HepG2 (cell line): ENCODE data around the gene CAPZB. TPM values are rescaled to one million over a fixed set of nuclear protein-coding genes. Genes with fewer than 3 reads are reported as not detected.
A peak's percentile ranks its signal among the peaks of the same experiment; 100 is the strongest.

Source experiments
- ATF6 ChIP-seq: sonication (generic); formaldehyde crosslinking; conservative IDR thresholded peaks from 2 replicates; pipeline ENCODE4 v1.4.0; 2020; ENCODE audit warnings: missing genetic modification reagents
- CTCF ChIP-seq: sonication (generic); formaldehyde crosslinking; IDR thresholded peaks from 2 replicates; pipeline ENCODE4 v1.5.0; 2020; ENCODE audit warnings: mild to moderate bottlenecking, missing genetic modification reagents, moderate library complexity
- GABPB1 ChIP-seq: IDR thresholded peaks from 2 replicates; pipeline ENCODE4 v1.6.1; 2016; ENCODE audit warnings: mild to moderate bottlenecking, missing genetic modification reagents, moderate library complexity, missing compliant biosample characterization
- MAFF ChIP-seq: IDR thresholded peaks from 2 replicates; pipeline ENCODE4 v1.6.1; 2011; ENCODE audit warnings: low read depth, low read length, improper control_type of control experiment
- MEF2D ChIP-seq: sonication (generic); formaldehyde crosslinking; IDR thresholded peaks from 2 replicates; pipeline ENCODE4 v1.5.1; 2020; ENCODE audit warnings: mild to moderate bottlenecking, missing genetic modification reagents
- MYC ChIP-seq: sonication (generic); formaldehyde crosslinking; IDR thresholded peaks from 2 replicates; pipeline ENCODE4 v1.9.0; 2021; ENCODE audit warnings: missing genetic modification reagents, borderline replicate concordance
- ZBTB38 ChIP-seq: sonication (generic); formaldehyde crosslinking; IDR thresholded peaks from 2 replicates; pipeline ENCODE4 v1.5.1; 2020; ENCODE audit warnings: mild to moderate bottlenecking, missing genetic modification reagents
- ZNF550 ChIP-seq: sonication (generic); formaldehyde crosslinking; IDR thresholded peaks from 2 replicates; pipeline ENCODE4 v1.4.0; 2020; ENCODE audit warnings: mild to moderate bottlenecking, missing genetic modification reagents, borderline replicate concordance
- ZNF687 ChIP-seq: sonication (generic); formaldehyde crosslinking; IDR thresholded peaks from 2 replicates; pipeline ENCODE4 v1.5.1; 2020; ENCODE audit warnings: mild to moderate bottlenecking, missing genetic modification reagents, moderate library complexity
- polyA plus RNA-seq, 8 experiments: library from polyadenylated mRNA; depleted of rRNA in 3 of 8; stranded (reverse) in 7 of 8; unstranded in 1 of 8; fragments of >200 nt; fragmentation: Illumina TruSeq in 4 of 8; extraction: Trizol in 4 of 8; gene quantifications; 2 replicates each; pipeline versions ENCODE4 v1.2.1 to v1.2.3, GENCODE V29; 2011 to 2016; ENCODE audit warnings: low read depth in 4 of 8, missing spikeins in 1 of 8, mixed read lengths in 1 of 8; ENCODE audit not compliant: insufficient read depth in 1 of 8
- total RNA-seq, 5 experiments: library from RNA; depleted of rRNA; stranded (reverse); fragments of >200 nt; fragmentation: Illumina TruSeq; extraction: Trizol; gene quantifications; 2 replicates each; pipeline ENCODE4 v1.2.3, GENCODE V29; 2016; ENCODE audit warnings: low read depth in 1 of 5
- TF ChIP-seq, protein P1 (sequence below): sonication (generic); formaldehyde crosslinking; IDR thresholded peaks from 2 replicates; pipeline ENCODE4 v1.4.0; 2020; ENCODE audit warnings: mild to moderate bottlenecking, missing genetic modification reagents, borderline replicate concordance

CAPZB gene
- total and polyA plus RNA-seq, 2 of the 13 experiments (the other 11 are each of a cell fraction or from before 2014, with no cell fraction given): 58.9 to 76.9 TPM

DNA sequence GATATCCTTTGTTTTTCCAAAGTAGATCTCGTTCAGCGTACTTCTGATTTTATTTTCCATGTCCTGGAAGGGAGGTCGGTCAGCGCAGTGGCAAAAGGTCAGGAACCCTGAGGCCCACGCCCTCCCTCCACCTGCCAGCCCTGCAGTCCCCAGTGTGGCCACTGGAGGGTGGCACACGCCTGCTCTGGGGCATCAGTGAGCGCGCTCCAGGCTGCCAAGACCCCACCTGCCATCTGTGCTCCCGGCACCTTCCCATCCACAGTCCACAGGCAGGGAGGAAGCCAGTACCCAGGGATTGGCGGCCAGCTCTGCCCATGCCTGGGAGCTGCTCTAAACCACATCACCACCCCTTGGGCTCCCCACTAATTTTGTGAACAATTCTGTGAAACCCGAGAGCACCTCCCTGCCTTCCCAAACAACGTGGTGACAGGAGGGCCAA, 140.9 kb downstream of the CAPZB start (continued):
- TF ChIP-seq CTCF (CRISPR knock-in tag): peak; percentile 95
- no peak for TF ChIP-seq MEF2D
- TF ChIP-seq, protein P1, sequence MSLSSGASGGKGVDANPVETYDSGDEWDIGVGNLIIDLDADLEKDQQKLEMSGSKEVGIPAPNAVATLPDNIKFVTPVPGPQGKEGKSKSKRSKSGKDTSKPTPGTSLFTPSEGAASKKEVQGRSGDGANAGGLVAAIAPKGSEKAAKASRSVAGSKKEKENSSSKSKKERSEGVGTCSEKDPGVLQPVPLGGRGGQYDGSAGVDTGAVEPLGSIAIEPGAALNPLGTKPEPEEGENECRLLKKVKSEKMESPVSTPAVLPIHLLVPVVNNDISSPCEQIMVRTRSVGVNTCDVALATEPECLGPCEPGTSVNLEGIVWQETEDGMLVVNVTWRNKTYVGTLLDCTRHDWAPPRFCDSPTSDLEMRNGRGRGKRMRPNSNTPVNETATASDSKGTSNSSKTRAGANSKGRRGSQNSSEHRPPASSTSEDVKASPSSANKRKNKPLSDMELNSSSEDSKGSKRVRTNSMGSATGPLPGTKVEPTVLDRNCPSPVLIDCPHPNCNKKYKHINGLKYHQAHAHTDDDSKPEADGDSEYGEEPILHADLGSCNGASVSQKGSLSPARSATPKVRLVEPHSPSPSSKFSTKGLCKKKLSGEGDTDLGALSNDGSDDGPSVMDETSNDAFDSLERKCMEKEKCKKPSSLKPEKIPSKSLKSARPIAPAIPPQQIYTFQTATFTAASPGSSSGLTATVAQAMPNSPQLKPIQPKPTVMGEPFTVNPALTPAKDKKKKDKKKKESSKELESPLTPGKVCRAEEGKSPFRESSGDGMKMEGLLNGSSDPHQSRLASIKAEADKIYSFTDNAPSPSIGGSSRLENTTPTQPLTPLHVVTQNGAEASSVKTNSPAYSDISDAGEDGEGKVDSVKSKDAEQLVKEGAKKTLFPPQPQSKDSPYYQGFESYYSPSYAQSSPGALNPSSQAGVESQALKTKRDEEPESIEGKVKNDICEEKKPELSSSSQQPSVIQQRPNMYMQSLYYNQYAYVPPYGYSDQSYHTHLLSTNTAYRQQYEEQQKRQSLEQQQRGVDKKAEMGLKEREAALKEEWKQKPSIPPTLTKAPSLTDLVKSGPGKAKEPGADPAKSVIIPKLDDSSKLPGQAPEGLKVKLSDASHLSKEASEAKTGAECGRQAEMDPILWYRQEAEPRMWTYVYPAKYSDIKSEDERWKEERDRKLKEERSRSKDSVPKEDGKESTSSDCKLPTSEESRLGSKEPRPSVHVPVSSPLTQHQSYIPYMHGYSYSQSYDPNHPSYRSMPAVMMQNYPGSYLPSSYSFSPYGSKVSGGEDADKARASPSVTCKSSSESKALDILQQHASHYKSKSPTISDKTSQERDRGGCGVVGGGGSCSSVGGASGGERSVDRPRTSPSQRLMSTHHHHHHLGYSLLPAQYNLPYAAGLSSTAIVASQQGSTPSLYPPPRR (CRISPR knock-in tag): no peak
- no peak for TF ChIP-seq ATF6 (CRISPR knock-in tag)
- peak; percentile 62 for TF ChIP-seq ZNF687 (CRISPR knock-in tag)
- no peak for TF ChIP-seq ZNF550 (CRISPR knock-in tag)
- TF ChIP-seq ZBTB38 (CRISPR knock-in tag): peak; percentile 72; the same call in 1 of the 2 replicates
- TF ChIP-seq MAFF: no peak
- 0 out of 2 replicates have a peak, but pooled peaks have one; percentile 16 for TF ChIP-seq GABPB1 (CRISPR knock-in tag)
- peak; percentile 43; the same call in 1 of the 2 replicates for TF ChIP-seq MYC
